ENCODE data around the gene C6orf89. TPM values are rescaled to one million over a fixed set of nuclear protein-coding genes. Genes with fewer than 3 reads are reported as not detected.

The C6orf89 gene
- total RNA-seq, 1 donor from 2014 or later: 29.9 TPM

- no peaks in the 10 kb centered on the region for H3K36me3 Mint-ChIP-seq (ENCODE audit: insufficient read depth)
- no peak for DNase-seq (ENCODE audit: low spot score, unreplicated experiment)
- no peaks in the 10 kb centered on the region for H3K9me3 Mint-ChIP-seq (ENCODE audit: low read depth)
- TF ChIP-seq CTCF (IDR thresholded peaks at IDR 0.05; ENCODE audit: unreplicated experiment): no peak
- peaks cover 7% of the 10 kb centered on the region for H3K4me1 Mint-ChIP-seq (ENCODE audit: low read depth)
- H3K4me3 Mint-ChIP-seq (ENCODE audit: low read depth): peak within 1 kb of the TSS; percentile 62
- H3K27me3 Mint-ChIP-seq: peaks cover 82% of the 10 kb centered on the region
- no peak within 1 kb of the TSS for H3K27ac Mint-ChIP-seq
These were observed 46.6 kb upstream of the C6orf89 start, which contains the start of gene CPNE5 for GRCh38 chr6:36838896-36839748. Gene CPNE5 (minus strand): TSS chr6:36839444. CDS start chr6:36839377, 67 bp downstream.

- no peaks in the 10 kb centered on the region for H3K36me3 Mint-ChIP-seq (ENCODE audit: insufficient read depth)
- peak; percentile 49 for TF ChIP-seq CTCF (IDR thresholded peaks at IDR 0.05; ENCODE audit: unreplicated experiment)
- H3K27me3 Mint-ChIP-seq: peaks cover 84% of the 10 kb centered on the region
- no peaks in the 10 kb centered on the region for H3K9me3 Mint-ChIP-seq (ENCODE audit: low read depth)
- peak overlapping the region; percentile 62 for H3K4me3 Mint-ChIP-seq (ENCODE audit: low read depth)
- H3K4me1 Mint-ChIP-seq (ENCODE audit: low read depth): peaks cover 7% of the 10 kb centered on the region
- no peak overlapping the region for H3K27ac Mint-ChIP-seq
- peak; percentile 52 for DNase-seq (ENCODE audit: low spot score, unreplicated experiment)
These were observed 45.9 kb upstream of the C6orf89 start for GRCh38 chr6:36839749-36840431.

- Mint-ChIP-seq H3K9me3 (ENCODE audit: low read depth) (no peaks in the 10 kb centered on the region), H3K4me1 (ENCODE audit: low read depth) (peaks cover 7% of the 10 kb centered on the region), H3K36me3 (ENCODE audit: insufficient read depth) (no peaks in the 10 kb centered on the region), H3K27me3 (peaks cover 84% of the 10 kb centered on the region), H3K4me3 (ENCODE audit: low read depth) (peak overlapping the region; percentile 62), H3K27ac (no peak overlapping the region)
- DNase-seq (ENCODE audit: low spot score, unreplicated experiment): no peak
- TF ChIP-seq CTCF (IDR thresholded peaks at IDR 0.05; ENCODE audit: unreplicated experiment): no peak
These were observed 45.0 kb upstream of the C6orf89 start for GRCh38 chr6:36840432-36841403.

- Mint-ChIP-seq H3K9me3 (ENCODE audit: low read depth) (no peaks in the 10 kb centered on the region), H3K27me3 (peaks cover 79% of the 10 kb centered on the region), H3K27ac (no peak overlapping the region), H3K4me1 (ENCODE audit: low read depth) (peaks cover 7% of the 10 kb centered on the region), H3K36me3 (ENCODE audit: insufficient read depth) (no peaks in the 10 kb centered on the region), H3K4me3 (ENCODE audit: low read depth) (no peak overlapping the region)
- DNase-seq (ENCODE audit: low spot score, unreplicated experiment): no peak
- no peak for TF ChIP-seq CTCF (IDR thresholded peaks at IDR 0.05; ENCODE audit: unreplicated experiment)
These were observed 44.0 kb upstream of the C6orf89 start for GRCh38 chr6:36841756-36842155.
